IPS-15b (cell line): ENCODE results near the gene MLX.
A peak's percentile ranks its signal among the peaks of the same experiment; 100 is the strongest.
"Not testable (repeated sequence)": the region's sequence is repeated elsewhere in the genome, so short reads cannot be mapped to it uniquely, and the experiment has no call there.

Experiments used
- H3K27me3 ChIP-seq: one replicate; pipeline ENCODE4 v1.6.1; 2013; ENCODE audit warnings: low read length; ENCODE audit not compliant: control insufficient read depth, insufficient read depth
- H3K36me3 ChIP-seq: one replicate; pipeline ENCODE4 v1.6.1; 2013; ENCODE audit warnings: low read length; ENCODE audit not compliant: control insufficient read depth, insufficient read depth
- H3K4me1 ChIP-seq: one replicate; pipeline ENCODE4 v1.6.1; 2013; ENCODE audit warnings: mild to moderate bottlenecking, low read length; ENCODE audit not compliant: control insufficient read depth, insufficient read depth
- H3K4me3 ChIP-seq: one replicate; pipeline ENCODE4 v1.5.1; 2013; ENCODE audit warnings: low read depth, low read length
- H3K9ac ChIP-seq: one replicate; pipeline ENCODE4 v1.6.1; 2013; ENCODE audit warnings: low read depth, mild to moderate bottlenecking, low read length
- H3K9me3 ChIP-seq: one replicate; pipeline ENCODE4 v1.6.1; 2013; ENCODE audit warnings: mild to moderate bottlenecking, low read length; ENCODE audit not compliant: control insufficient read depth, insufficient read depth

The MLX gene

GRCh38 chr17:42596386-42596785 is 29.5 kb downstream of the MLX start:
- H3K27me3 ChIP-seq: no peaks in the 10 kb centered on the region
- no peak overlapping the region for H3K9ac ChIP-seq
- no peak overlapping the region for H3K4me3 ChIP-seq
- no peaks in the 10 kb centered on the region for H3K36me3 ChIP-seq
- H3K4me1 ChIP-seq: no peaks in the 10 kb centered on the region
- no peaks in the 10 kb centered on the region for H3K9me3 ChIP-seq

DNA sequence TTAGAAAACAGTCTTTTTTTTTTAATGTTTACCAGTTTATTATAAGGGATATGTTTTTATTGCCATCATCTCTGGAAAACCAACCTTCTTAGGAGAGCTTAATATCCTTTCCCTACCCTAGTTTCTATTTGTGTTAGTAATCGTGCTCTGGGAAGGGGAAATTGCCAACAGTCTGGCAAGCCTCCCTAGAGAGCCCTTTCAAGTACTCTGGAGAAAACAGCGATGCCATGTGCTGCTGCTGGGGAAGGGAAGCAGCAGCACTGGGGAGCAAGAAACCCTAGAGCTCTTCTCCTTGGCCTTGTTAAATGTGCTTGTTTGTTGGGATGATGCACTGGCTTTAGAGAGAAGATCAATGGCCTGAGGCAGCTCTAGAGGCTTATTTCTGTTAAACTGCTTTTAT is 32.0 kb downstream of the MLX start:
- Histone ChIP-seq H3K36me3 (no peaks in the 10 kb centered on the region), H3K9me3 (no peaks in the 10 kb centered on the region), H3K4me3 (no peak overlapping the region), H3K27me3 (no peaks in the 10 kb centered on the region), H3K4me1 (no peaks in the 10 kb centered on the region), H3K9ac (no peak overlapping the region)

DNA sequence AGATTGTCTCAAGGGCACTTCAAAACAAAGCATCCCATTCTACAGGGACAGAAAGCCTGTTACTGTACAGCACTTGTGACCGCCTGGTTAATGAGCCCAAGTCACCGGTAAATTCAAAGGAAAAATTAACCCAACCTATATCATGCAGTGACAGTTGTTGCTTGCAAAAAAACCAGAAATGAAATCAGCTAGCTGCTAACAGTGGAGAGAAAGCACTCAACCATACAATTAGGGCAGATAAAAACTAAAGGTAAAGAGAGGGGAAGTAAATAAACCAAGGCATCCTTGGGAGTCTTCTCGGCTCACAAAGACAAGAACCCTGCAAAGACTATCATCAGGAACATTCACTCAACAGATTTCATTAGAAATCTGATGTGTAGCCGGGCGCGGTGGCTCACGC is 36.4 kb downstream of the MLX start:
- no peaks in the 10 kb centered on the region for H3K36me3 ChIP-seq
- H3K9ac ChIP-seq: no peak overlapping the region
- H3K27me3 ChIP-seq: no peaks in the 10 kb centered on the region
- peaks cover 2% of the 10 kb centered on the region for H3K4me1 ChIP-seq
- H3K9me3 ChIP-seq: no peaks in the 10 kb centered on the region
- no peak overlapping the region for H3K4me3 ChIP-seq

GRCh38 chr17:42607769-42608168 is 40.9 kb downstream of the MLX start:
- peaks cover 2% of the 10 kb centered on the region for H3K4me1 ChIP-seq
- H3K4me3 ChIP-seq: peak overlapping the region; percentile 100
- H3K9me3 ChIP-seq: no peaks in the 10 kb centered on the region
- no peaks in the 10 kb centered on the region for H3K27me3 ChIP-seq
- H3K9ac ChIP-seq: no peak overlapping the region
- H3K36me3 ChIP-seq: peaks cover 10% of the 10 kb centered on the region

DNA sequence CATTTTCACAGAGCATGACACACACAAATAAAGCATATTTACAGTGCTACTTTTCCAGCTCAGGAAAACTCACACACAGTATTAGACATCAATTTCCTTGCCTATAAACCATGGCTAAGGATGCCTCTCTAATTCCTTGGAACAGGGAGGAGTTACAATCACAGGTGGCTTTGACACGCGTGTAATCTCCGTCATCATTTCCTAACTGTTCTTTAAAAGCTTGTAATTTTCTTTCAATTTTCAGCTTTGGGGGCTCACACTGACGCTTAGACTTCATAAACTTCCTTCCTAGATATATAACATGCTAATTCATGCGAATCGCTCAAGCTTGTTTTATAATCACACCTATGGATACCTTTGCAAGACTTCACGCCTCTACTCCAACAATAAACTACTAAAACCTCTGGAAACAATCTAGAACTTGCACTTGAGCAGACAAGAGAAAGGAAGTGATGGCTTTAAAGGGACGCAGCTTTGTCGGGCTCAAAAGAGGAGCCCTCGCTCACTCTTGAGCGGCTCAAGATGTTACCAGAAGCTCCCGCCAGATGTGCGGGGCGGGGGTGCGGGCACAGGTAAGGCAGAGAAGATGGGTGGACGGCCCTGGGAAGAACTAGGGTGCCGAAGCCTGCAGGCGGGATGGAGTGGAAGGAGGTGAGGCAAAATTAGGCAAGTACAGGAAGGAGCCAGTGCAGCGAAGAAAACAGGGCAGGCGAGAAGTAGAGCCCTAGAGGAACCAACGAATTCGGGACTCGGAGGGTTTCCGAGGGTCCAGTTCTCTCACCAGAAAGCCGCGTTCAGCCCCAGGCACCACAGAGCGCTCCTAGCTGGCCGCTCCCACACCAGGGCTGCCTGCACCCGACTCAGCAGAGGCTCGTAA is 41.6 kb downstream of the MLX start:
- Histone ChIP-seq H3K4me1 (peaks cover 2% of the 10 kb centered on the region), H3K27me3 (no peaks in the 10 kb centered on the region), H3K9ac (peak overlapping the region; percentile 96), H3K9me3 (no peaks in the 10 kb centered on the region), H3K4me3 (peak overlapping the region; percentile 100), H3K36me3 (peaks cover 15% of the 10 kb centered on the region)

DNA sequence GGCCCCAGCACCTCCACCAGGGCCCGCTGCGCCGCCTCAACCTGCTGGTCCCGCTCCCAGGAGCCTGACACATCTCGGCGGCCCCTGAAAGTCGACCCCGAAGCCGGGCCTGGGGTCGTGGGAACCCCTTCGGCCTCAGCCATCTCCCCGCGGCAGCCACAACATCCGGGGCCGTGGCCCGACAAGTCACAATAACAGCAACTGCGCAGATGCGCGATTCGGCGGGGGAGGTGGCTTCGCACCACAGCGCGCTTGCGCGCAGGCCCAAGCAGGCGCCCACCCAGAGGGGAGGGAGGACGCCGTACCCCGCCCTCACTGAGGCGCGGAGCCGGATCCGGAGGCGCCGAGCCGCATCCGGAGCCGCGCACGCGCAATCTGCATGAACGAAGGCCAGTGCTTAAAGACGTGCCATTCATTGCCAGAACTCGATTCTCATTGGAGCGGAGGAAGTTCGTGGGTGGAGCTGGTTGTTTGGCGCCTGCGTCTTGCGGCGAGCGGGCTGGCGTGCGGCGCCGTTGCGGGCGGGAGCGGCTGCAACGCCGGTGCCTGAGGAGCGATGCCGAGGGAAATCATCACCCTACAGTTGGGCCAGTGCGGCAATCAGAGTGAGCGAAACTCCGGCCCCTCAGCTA is 42.4 kb downstream of the MLX start, which contains the start of the genes RETREG3 and TUBG1:
Gene RETREG3 (minus strand): TSS at position 193 of the 632 bp plus-strand sequence. CDS start 50 bp downstream, at position 143.
Gene TUBG1 (plus strand): TSS at position 502 of the 632 bp plus-strand sequence. CDS start 55 bp downstream, at position 557.
- peak within 1 kb of the TSS; percentile 96 for H3K9ac ChIP-seq
- H3K4me1 ChIP-seq: peaks cover 2% of the 10 kb centered on the region
- no peaks in the 10 kb centered on the region for H3K27me3 ChIP-seq
- H3K9me3 ChIP-seq: no peaks in the 10 kb centered on the region
- H3K36me3 ChIP-seq: peaks cover 21% of the 10 kb centered on the region
- H3K4me3 ChIP-seq: peak within 1 kb of the TSS; percentile 100

DNA sequence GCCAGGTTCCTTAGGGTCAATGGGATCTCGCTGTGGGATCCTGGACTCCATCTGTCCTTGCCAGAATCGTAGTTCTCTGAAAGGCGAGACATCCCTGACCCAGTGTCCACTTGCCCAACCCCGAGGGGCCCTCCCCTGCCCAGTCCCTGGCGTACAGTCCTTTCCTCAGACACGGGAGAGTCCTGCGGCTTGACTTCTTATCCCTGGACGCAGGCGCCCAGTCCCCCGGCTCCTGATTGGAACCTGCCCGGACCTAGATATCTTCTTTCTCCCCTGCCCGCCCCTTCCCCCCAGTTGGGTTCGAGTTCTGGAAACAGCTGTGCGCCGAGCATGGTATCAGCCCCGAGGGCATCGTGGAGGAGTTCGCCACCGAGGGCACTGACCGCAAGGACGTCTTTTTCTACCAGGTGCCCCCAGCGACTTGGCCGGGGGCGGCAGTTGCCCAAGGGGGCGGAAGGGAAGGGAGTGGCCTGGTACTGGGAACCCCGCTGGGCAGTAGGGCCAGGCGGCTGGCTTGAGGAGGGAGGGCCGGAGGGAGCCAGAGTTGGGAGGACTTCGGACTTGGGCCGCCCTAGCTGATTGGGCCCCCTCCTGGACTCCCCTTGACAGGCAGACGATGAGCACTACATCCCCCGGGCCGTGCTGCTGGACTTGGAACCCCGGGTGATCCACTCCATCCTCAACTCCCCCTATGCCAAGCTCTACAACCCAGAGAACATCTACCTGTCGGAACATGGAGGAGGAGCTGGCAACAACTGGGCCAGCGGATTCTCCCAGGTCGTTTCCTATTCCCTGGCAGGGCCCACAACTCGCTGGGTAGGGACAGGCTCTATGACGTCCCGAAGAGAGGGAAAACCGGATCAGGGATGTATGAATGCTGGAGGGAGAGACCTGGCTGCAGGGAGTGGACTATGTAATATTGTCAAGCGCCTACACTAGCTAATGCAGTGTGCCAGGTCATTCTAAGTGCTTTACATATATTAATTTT is 43.2 kb downstream of the MLX start:
- H3K4me1 ChIP-seq: not testable (repeated sequence)

GRCh38 chr17:42612013-42612412 is 45.1 kb downstream of the MLX start:
- peaks cover 38% of the 10 kb centered on the region for H3K36me3 ChIP-seq
- H3K4me1 ChIP-seq: peaks cover 2% of the 10 kb centered on the region
- H3K9ac ChIP-seq: no peak overlapping the region
- no peaks in the 10 kb centered on the region for H3K9me3 ChIP-seq
- H3K27me3 ChIP-seq: no peaks in the 10 kb centered on the region
- no peak overlapping the region for H3K4me3 ChIP-seq

More for the DNA sequence above, 43.2 kb downstream of the MLX start:
- Histone ChIP-seq H3K36me3 (peaks cover 29% of the 10 kb centered on the region), H3K9ac (peak overlapping the region; percentile 92), H3K4me3 (peak overlapping the region; percentile 100)
- not testable (repeated sequence) for H3K27me3 ChIP-seq, H3K9me3 ChIP-seq

- H3K36me3 ChIP-seq: peaks cover 38% of the 10 kb centered on the region
- no peaks in the 10 kb centered on the region for H3K9me3 ChIP-seq
- no peak overlapping the region for H3K9ac ChIP-seq
- H3K4me1 ChIP-seq: peaks cover 4% of the 10 kb centered on the region
- H3K27me3 ChIP-seq: no peaks in the 10 kb centered on the region
- H3K4me3 ChIP-seq: no peak overlapping the region
Measured at GRCh38 chr17:42613699-42614295, 46.9 kb downstream of the MLX start.

- Histone ChIP-seq H3K9ac (no peak overlapping the region), H3K4me1 (peaks cover 7% of the 10 kb centered on the region), H3K36me3 (peaks cover 25% of the 10 kb centered on the region), H3K27me3 (no peaks in the 10 kb centered on the region), H3K9me3 (no peaks in the 10 kb centered on the region), H3K4me3 (no peak overlapping the region)
Measured at GRCh38 chr17:42617956-42618431, 51.1 kb downstream of the MLX start.
